Hematopoietic multipotent progenitor cell (in vitro differentiated cells): Measurements from ENCODE around the gene UBR4. TPM values are rescaled to one million over a fixed set of nuclear protein-coding genes. Genes with fewer than 3 reads are reported as not detected.

Source experiments
- total RNA-seq: library from RNA; depleted of rRNA; stranded (reverse); fragments of >200 nt; gene quantifications from one replicate; pipeline ENCODE4 v1.2.3, GENCODE V29; 2012

Gene UBR4
- total RNA-seq, 1 donor = 139 TPM

Other genes starting within 250 kb of the UBR4 start
- 57.9 TPM for gene EMC1, start 41.3 kb upstream of the UBR4 start, total RNA-seq
- 21.0 TPM for gene MRTO4, start 41.5 kb upstream of the UBR4 start, total RNA-seq
- 0.54 TPM for gene AKR7A3, start 78.5 kb upstream of the UBR4 start, total RNA-seq
- 66.0 TPM for gene AKR7A2, start 101.9 kb upstream of the UBR4 start, total RNA-seq
- gene SLC66A1, start 102.1 kb upstream of the UBR4 start, total RNA-seq = 21.5 TPM